Neuronal stem cell (in vitro differentiated cells): ENCODE measurements around the gene MACROD2.

Source experiments
- DNase-seq: peaks from one replicate; pipeline ENCODE4 v3.0.0-alpha.2; 2013; ENCODE audit warnings: low spot score
- H2AFZ ChIP-seq: one replicate; pipeline ENCODE4 v1.6.1; 2013; ENCODE audit warnings: mild to moderate bottlenecking, low read length, inconsistent platforms
- H2AK5ac ChIP-seq: 2 replicates; pipeline ENCODE4 v1.6.1; 2013; ENCODE audit warnings: low read depth, mild to moderate bottlenecking, inconsistent platforms, low read length, moderate library complexity, mixed read lengths
- H2BK120ac ChIP-seq: 2 replicates; pipeline ENCODE4 v1.6.1; 2013; ENCODE audit warnings: low read depth, mild to moderate bottlenecking, inconsistent platforms, low read length, moderate library complexity, mixed read lengths
- H2BK12ac ChIP-seq: one replicate; pipeline ENCODE4 v1.6.1; 2013; ENCODE audit warnings: low read length, inconsistent platforms
- H2BK15ac ChIP-seq: 2 replicates; pipeline ENCODE4 v1.6.1; 2013; ENCODE audit warnings: mild to moderate bottlenecking, low read length, inconsistent platforms, mixed read lengths
- H2BK5ac ChIP-seq: one replicate; pipeline ENCODE4 v1.6.1; 2013; ENCODE audit warnings: inconsistent platforms, mild to moderate bottlenecking, low read length, moderate library complexity
- H3K14ac ChIP-seq: one replicate; pipeline ENCODE4 v1.6.1; 2013; ENCODE audit warnings: low read length, inconsistent platforms
- H3K18ac ChIP-seq: 2 replicates; pipeline ENCODE4 v1.6.1; 2013; ENCODE audit warnings: low read length, inconsistent platforms
- H3K23ac ChIP-seq: 2 replicates; pipeline ENCODE4 v1.6.1; 2013; ENCODE audit warnings: low read depth, mild to moderate bottlenecking, mixed read lengths, low read length, inconsistent platforms; ENCODE audit not compliant: poor library complexity
- H3K27ac ChIP-seq: replicated peaks from 3 replicates; pipeline ENCODE4 v1.5.1; 2013; ENCODE audit warnings: low read length, inconsistent platforms
- H3K27me3 ChIP-seq, 3 experiments: 2 replicates each; pipeline ENCODE4 v1.6.1; 2013; ENCODE audit warnings: low read length in 3 of 3, mild to moderate bottlenecking in 2 of 3, inconsistent platforms in 1 of 3, low read depth in 1 of 3, mixed read lengths in 1 of 3, moderate library complexity in 1 of 3; ENCODE audit not compliant: control insufficient read depth in 3 of 3, insufficient read depth in 3 of 3
- H3K36me3 ChIP-seq, 2 donors: replicated peaks in 1 of 2; 2 replicates each; pipeline ENCODE4 v1.6.1; 2013; ENCODE audit warnings: low read length in 2 of 2; ENCODE audit not compliant: control insufficient read depth in 2 of 2, insufficient read depth in 2 of 2
- H3K4ac ChIP-seq: 2 replicates; pipeline ENCODE4 v1.6.1; 2013; ENCODE audit warnings: inconsistent platforms, mild to moderate bottlenecking, low read length, moderate library complexity
- H3K4me1 ChIP-seq, 2 donors: 1 replicate in 1 of 2; 2 replicates in 1 of 2; pipeline ENCODE4 v1.6.1; 2013; ENCODE audit warnings: low read length in 2 of 2, low read depth in 1 of 2; ENCODE audit not compliant: control insufficient read depth in 2 of 2, insufficient read depth in 1 of 2
- H3K4me2 ChIP-seq: one replicate; pipeline ENCODE4 v1.6.1; 2013; ENCODE audit warnings: mild to moderate bottlenecking, low read length, inconsistent platforms; ENCODE audit not compliant: insufficient read depth, poor library complexity, severe bottlenecking
- H3K4me3 ChIP-seq, 2 donors: 2 replicates each; pipeline ENCODE4 v1.5.1; 2013; ENCODE audit warnings: low read length in 2 of 2, mild to moderate bottlenecking in 2 of 2, inconsistent platforms in 1 of 2, moderate library complexity in 1 of 2
- H3K79me1 ChIP-seq: one replicate; pipeline ENCODE4 v1.6.1; 2013; ENCODE audit warnings: low read depth, mild to moderate bottlenecking, inconsistent platforms, low read length, moderate library complexity
- H3K9ac ChIP-seq: one replicate; pipeline ENCODE4 v1.6.1; 2013; ENCODE audit warnings: mild to moderate bottlenecking, low read depth, low read length, inconsistent platforms; ENCODE audit not compliant: poor library complexity
- H3K9me3 ChIP-seq, 2 donors: replicated peaks in 1 of 2; 2 replicates each; pipeline versions ENCODE3 to v1.6.1; 2013; ENCODE audit warnings: low read length in 2 of 2, mild to moderate bottlenecking in 2 of 2, inconsistent platforms in 1 of 2, low read depth in 1 of 2, mixed read lengths in 1 of 2, moderate library complexity in 1 of 2; ENCODE audit not compliant: control insufficient read depth in 2 of 2, insufficient read depth in 1 of 2
- H4K8ac ChIP-seq: one replicate; pipeline ENCODE4 v1.6.1; 2013; ENCODE audit warnings: low read depth, mild to moderate bottlenecking, inconsistent platforms, low read length, moderate library complexity
- H4K91ac ChIP-seq: one replicate; pipeline ENCODE4 v1.6.1; 2013; ENCODE audit warnings: low read length, low read depth, mild to moderate bottlenecking, inconsistent platforms; ENCODE audit not compliant: poor library complexity
- WGBS, 2 donors: extraction: QIAGEN DNeasy Blood & Tissue Kit; methylation state at CpG; one replicate each; pipeline ENCODE4 v1.1.7; 2013; ENCODE audit warnings: missing lambda C conversion rate in 2 of 2, mixed read lengths in 1 of 2; ENCODE audit not compliant: insufficient read length in 2 of 2, insufficient replicate concordance in 1 of 2; ENCODE audit errors: extremely low coverage in 2 of 2; 5-methylcytosine and 5-hydroxymethylcytosine counted together

MACROD2 gene

DNA sequence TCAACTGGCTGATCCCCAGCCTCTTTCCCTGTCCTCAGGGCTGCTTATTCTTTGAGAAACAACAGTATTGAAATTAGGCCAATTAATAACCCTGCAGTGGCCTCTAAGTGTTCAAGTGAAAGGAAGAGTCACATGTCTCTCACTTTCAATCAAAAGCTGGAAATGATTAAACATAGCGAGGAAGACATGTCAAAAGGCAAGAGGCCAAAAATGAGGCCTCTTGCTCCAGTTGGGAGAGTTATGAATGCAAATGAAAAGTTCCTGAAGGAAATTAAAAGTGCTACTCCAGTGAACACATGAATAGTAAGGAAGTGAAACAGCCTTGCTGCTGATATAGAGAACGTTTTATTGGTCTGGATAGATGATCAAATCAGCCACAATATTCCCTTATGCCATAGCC is 131.5 kb downstream of the MACROD2 start:
- H3K14ac ChIP-seq, result no peak overlapping the region
- no peak overlapping the region for H3K23ac ChIP-seq
- no peaks in the 10 kb centered on the region for H3K4me1 ChIP-seq
- no peak overlapping the region for H2AK5ac ChIP-seq
- no peak overlapping the region for H2BK5ac ChIP-seq
- H4K8ac ChIP-seq, result no peak overlapping the region
- no peak overlapping the region for H4K91ac ChIP-seq
- no peak for DNase-seq
- H3K9me3 ChIP-seq, result no peaks in the 10 kb centered on the region
- no peak overlapping the region for H3K27ac ChIP-seq
- WGBS, 2 donors, result no CpG with 5 or more reads among the region's 2 CpGs
- H2BK15ac ChIP-seq, result no peak overlapping the region
- H3K79me1 ChIP-seq, result no peaks in the 10 kb centered on the region
- H3K4me2 ChIP-seq, result no peak overlapping the region
- no peak overlapping the region for H3K18ac ChIP-seq
- no peak overlapping the region for H2AFZ ChIP-seq
- no peaks in the 10 kb centered on the region for H3K36me3 ChIP-seq
- no peak overlapping the region for H2BK120ac ChIP-seq
- H3K27me3 ChIP-seq, result no peaks in the 10 kb centered on the region
- no peak overlapping the region for H3K9ac ChIP-seq
- no peak overlapping the region for H3K4ac ChIP-seq
- H2BK12ac ChIP-seq, result no peak overlapping the region
- no peak overlapping the region for H3K4me3 ChIP-seq

DNA sequence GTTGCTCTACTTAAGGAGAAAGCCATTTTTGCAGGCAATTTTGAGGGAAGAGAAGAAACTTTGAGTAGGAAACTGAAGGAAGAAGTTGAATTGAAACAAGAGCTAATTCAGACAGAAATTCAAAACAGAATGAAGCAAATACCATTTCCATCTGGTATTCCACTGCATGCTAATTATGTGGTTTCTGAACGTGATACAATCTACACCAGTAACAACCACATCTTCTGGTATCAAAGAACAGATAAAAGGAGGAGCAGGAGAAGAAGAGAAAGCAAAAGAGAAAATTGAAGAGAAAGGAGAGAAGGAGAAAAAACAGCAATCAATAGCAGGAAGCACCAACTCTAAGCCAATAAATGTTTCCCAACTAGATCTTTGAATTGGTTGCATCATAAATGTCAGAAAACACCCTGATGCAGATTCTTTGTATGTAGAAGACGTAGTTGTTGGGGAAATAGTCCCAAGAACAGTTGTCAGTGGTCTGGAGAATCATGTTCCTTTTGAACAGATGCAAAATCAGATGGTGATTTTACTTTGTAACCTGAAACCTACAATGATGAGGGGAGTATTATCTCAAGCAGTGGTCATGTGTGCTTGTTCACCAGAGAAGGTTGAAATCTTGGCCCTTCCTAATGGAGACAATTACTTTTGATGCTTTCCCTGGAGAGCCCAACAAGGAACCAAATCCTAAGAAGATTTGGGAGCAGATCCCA is 132.4 kb downstream of the MACROD2 start:
- H3K18ac ChIP-seq, result no peak overlapping the region
- no peak overlapping the region for H3K14ac ChIP-seq
- H3K79me1 ChIP-seq, result no peaks in the 10 kb centered on the region
- no peak overlapping the region for H3K23ac ChIP-seq
- no CpG with 5 or more reads among the region's 2 CpGs for WGBS, 2 donors
- no peak overlapping the region for H3K4me2 ChIP-seq
- no peak overlapping the region for H2AK5ac ChIP-seq
- H3K4me1 ChIP-seq, result no peaks in the 10 kb centered on the region
- H2BK12ac ChIP-seq, result no peak overlapping the region
- no peak overlapping the region for H3K27ac ChIP-seq
- no peak overlapping the region for H2BK120ac ChIP-seq
- H3K4ac ChIP-seq, result no peak overlapping the region
- no peak overlapping the region for H2AFZ ChIP-seq
- no peak overlapping the region for H2BK15ac ChIP-seq
- DNase-seq, result no peak
- H3K9ac ChIP-seq, result no peak overlapping the region
- no peaks in the 10 kb centered on the region for H3K9me3 ChIP-seq
- H3K4me3 ChIP-seq, result no peak overlapping the region
- H3K36me3 ChIP-seq, result no peaks in the 10 kb centered on the region
- no peak overlapping the region for H4K8ac ChIP-seq
- no peak overlapping the region for H4K91ac ChIP-seq
- H3K27me3 ChIP-seq, result no peaks in the 10 kb centered on the region
- no peak overlapping the region for H2BK5ac ChIP-seq

DNA sequence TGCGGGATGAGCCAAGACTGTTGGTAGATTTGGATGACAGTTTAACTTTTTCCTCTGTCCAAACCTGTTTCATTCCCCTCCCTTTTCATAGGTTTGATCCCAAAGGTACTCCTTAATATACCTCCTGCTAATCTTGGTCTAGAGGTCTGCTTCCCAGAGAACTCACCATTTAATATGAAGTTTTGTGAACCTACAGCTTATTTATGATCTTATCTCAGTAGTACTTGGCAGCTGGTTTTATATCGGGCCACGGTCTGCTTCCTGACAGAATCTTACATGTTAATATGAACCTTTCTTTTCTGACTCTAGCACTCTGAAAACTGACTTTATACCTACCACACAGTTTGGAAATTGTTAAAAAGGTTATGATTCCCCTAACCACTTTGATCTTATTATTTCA is 138.7 kb downstream of the MACROD2 start:
- no peak overlapping the region for H2BK15ac ChIP-seq
- no peak overlapping the region for H2AK5ac ChIP-seq
- no CpG with 5 or more reads among the region's 3 CpGs for WGBS, 2 donors
- H2BK120ac ChIP-seq, result no peak overlapping the region
- H2BK5ac ChIP-seq, result no peak overlapping the region
- H3K9me3 ChIP-seq, result peaks cover 0 to 9% of the 10 kb centered on the region in 2 donors
- no peak overlapping the region for H4K91ac ChIP-seq
- H2AFZ ChIP-seq, result no peak overlapping the region
- H3K4me2 ChIP-seq, result no peak overlapping the region
- no peak overlapping the region for H2BK12ac ChIP-seq
- no peaks in the 10 kb centered on the region for H3K36me3 ChIP-seq
- no peak overlapping the region for H3K27ac ChIP-seq
- H3K79me1 ChIP-seq, result no peaks in the 10 kb centered on the region
- H4K8ac ChIP-seq, result no peak overlapping the region
- no peak overlapping the region for H3K23ac ChIP-seq
- H3K18ac ChIP-seq, result no peak overlapping the region
- DNase-seq, result no peak
- H3K9ac ChIP-seq, result no peak overlapping the region
- H3K4ac ChIP-seq, result no peak overlapping the region
- no peak overlapping the region for H3K14ac ChIP-seq
- H3K4me3 ChIP-seq, result no peak overlapping the region
- no peaks in the 10 kb centered on the region for H3K27me3 ChIP-seq
- no peaks in the 10 kb centered on the region for H3K4me1 ChIP-seq

DNA sequence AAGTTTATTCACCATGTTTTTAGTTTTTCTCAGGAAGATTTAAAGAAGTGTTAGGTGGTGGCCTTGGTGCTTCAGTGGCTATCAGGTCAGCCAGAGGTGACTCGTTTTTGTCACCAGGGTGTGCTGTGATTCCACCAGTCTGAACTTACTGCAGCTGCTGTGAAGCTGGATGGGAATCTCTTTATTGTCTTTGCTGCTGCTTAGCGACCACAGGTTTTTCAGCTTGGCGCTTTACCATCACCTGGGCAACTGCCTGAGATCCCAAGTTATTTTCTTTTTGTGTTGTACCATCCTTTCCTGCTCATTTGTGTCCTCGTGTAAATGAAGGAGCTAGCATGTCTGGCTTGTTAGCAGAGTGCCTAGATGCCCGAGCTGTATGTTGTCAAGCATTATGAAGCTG is 146.9 kb downstream of the MACROD2 start:
- no CpG with 5 or more reads among the region's 5 CpGs for WGBS, 2 donors
- Histone ChIP-seq H2BK15ac (no peak overlapping the region), H3K27me3 (no peaks in the 10 kb centered on the region), H3K9ac (no peak overlapping the region), H2AK5ac (no peak overlapping the region), H4K8ac (no peak overlapping the region), H3K27ac (no peak overlapping the region), H3K79me1 (no peaks in the 10 kb centered on the region), H3K4me3 (no peak overlapping the region), H3K9me3 (no peaks in the 10 kb centered on the region), H2AFZ (no peak overlapping the region), H3K23ac (no peak overlapping the region), H2BK120ac (no peak overlapping the region), H2BK5ac (no peak overlapping the region), H2BK12ac (no peak overlapping the region), H3K36me3 (no peaks in the 10 kb centered on the region), H3K18ac (no peak overlapping the region), H4K91ac (no peak overlapping the region), H3K4me2 (no peak overlapping the region), H3K4me1 (peaks cover 2 to 8% of the 10 kb centered on the region in 2 donors), H3K4ac (no peak overlapping the region), H3K14ac (no peak overlapping the region)
- peak; percentile 72 for DNase-seq
